Prostate gland (tissue), 2 donors: Measurements from ENCODE around the gene GPR137C. TPM values are rescaled to one million over a fixed set of nuclear protein-coding genes. Genes with fewer than 3 reads are reported as not detected.

Experiments
- DNase-seq: peaks from one replicate; pipeline ENCODE4 v3.0.0-alpha.2; 2019; ENCODE audit warnings: low spot score
- H3K27ac ChIP-seq, 2 donors: fragments of 200-600 bp; sonication (generic); 2 replicates each; pipeline ENCODE4 v1.5.1; 2017 to 2019
- H3K27me3 ChIP-seq: fragments of 200-600 bp; sonication (generic); replicated peaks from 2 replicates; pipeline ENCODE4 v1.5.1; 2019; ENCODE audit not compliant: insufficient read depth
- H3K36me3 ChIP-seq, 2 donors: fragments of 200-600 bp; sonication (generic); 1 replicate in 1 of 2; 2 replicates in 1 of 2; pipeline versions ENCODE4 v1.5.1 to v1.8.1; 2017 to 2019
- H3K4me1 ChIP-seq: fragments of 200-600 bp; sonication (generic); replicated peaks from 2 replicates; pipeline ENCODE4 v1.5.1; 2019
- H3K4me3 ChIP-seq, 2 donors: fragments of 200-600 bp; sonication (generic); 2 replicates each; pipeline ENCODE4 v1.5.1; 2017 to 2019
- H3K9me3 ChIP-seq: fragments of 200-600 bp; sonication (generic); 2 replicates; pipeline ENCODE4 v1.5.1; 2017
- POLR2A ChIP-seq: fragments of 450-650 bp; IDR thresholded peaks from one replicate; pipeline ENCODE4 v1.6.1; 2016; ENCODE audit warnings: antibody characterized with exemption, mild to moderate bottlenecking
- POLR2AphosphoS5 ChIP-seq: sonication (generic); formaldehyde crosslinking; IDR thresholded peaks from one replicate; pipeline ENCODE4 v1.6.1; 2017; ENCODE audit warnings: antibody characterized with exemption
- WGBS: methylation state at CpG from one replicate; pipeline ENCODE4 v1.1.5; 2018; 5-methylcytosine and 5-hydroxymethylcytosine counted together
- intact Hi-C: fragments of 100-400 bp; cut with DNase I; formaldehyde crosslinking; loops from one replicate; pipeline ENCODE4 v1.14.2; 2022
- total RNA-seq, 2 donors: library from RNA; depleted of rRNA; stranded (reverse); fragments of >200 nt; gene quantifications; one replicate each; pipeline ENCODE4 v1.1.0, GENCODE V29; 2016
- TF ChIP-seq, protein P1 (sequence below), 4 experiments: fragments of 200-600 bp in 2 of 4; fragments of 450-650 bp in 2 of 4; sonication (generic) in 2 of 4; IDR thresholded peaks; 1 replicate in 3 of 4; 2 replicates in 1 of 4; pipeline ENCODE4 v1.5.1; 2016 to 2019; ENCODE audit warnings: antibody characterized with exemption in 4 of 4, mild to moderate bottlenecking in 2 of 4, moderate library complexity in 2 of 4

The GPR137C gene
- total RNA-seq, 2 donors from 2014 or later, result 0.09 to 5.3 TPM

- H3K9me3 ChIP-seq, result no peaks in the 10 kb centered on the region
- whole genome bisulfite sequencing, result 21% methylated on average over 6 of the region's 6 CpGs
- peak overlapping the region; percentile 95 to 96 for H3K27ac ChIP-seq
- no peaks in the 10 kb centered on the region for H3K36me3 ChIP-seq
- H3K4me3 ChIP-seq, result peak overlapping the region; percentile 61 to 80
- TF ChIP-seq POLR2AphosphoS5, result no peak
- TF ChIP-seq, protein P1, sequence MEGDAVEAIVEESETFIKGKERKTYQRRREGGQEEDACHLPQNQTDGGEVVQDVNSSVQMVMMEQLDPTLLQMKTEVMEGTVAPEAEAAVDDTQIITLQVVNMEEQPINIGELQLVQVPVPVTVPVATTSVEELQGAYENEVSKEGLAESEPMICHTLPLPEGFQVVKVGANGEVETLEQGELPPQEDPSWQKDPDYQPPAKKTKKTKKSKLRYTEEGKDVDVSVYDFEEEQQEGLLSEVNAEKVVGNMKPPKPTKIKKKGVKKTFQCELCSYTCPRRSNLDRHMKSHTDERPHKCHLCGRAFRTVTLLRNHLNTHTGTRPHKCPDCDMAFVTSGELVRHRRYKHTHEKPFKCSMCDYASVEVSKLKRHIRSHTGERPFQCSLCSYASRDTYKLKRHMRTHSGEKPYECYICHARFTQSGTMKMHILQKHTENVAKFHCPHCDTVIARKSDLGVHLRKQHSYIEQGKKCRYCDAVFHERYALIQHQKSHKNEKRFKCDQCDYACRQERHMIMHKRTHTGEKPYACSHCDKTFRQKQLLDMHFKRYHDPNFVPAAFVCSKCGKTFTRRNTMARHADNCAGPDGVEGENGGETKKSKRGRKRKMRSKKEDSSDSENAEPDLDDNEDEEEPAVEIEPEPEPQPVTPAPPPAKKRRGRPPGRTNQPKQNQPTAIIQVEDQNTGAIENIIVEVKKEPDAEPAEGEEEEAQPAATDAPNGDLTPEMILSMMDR (IDR thresholded peaks at IDR 0.05), result no peak
- peaks cover 3% of the 10 kb centered on the region for H3K4me1 ChIP-seq
- no peak for DNase-seq
- no peaks in the 10 kb centered on the region for H3K27me3 ChIP-seq
- intact Hi-C loops, result loop anchor here (5.0 to 10.0 kb wide), 3 partner anchors 144 to 401 kb away; partner anchors contain the start of genes ERO1A, FERMT2 and PTGER2
Measured at GRCh38 chr14:52551205-52551604, 1.4 kb upstream of the GPR137C start.

- Histone ChIP-seq H3K27me3 (no peaks in the 10 kb centered on the region), H3K36me3 (no peaks in the 10 kb centered on the region), H3K27ac (peak overlapping the region; percentile 95 to 96), H3K9me3 (no peaks in the 10 kb centered on the region), H3K4me3 (peak overlapping the region; percentile 61 to 80), H3K4me1 (no peaks in the 10 kb centered on the region)
- intact Hi-C loops, result loop anchor here (5.0 to 10.0 kb wide), 3 partner anchors 143 to 401 kb away; partner anchors contain the start of genes ERO1A, FERMT2 and PTGER2
- WGBS, result under 1% methylated on average over 8 of the region's 8 CpGs
- TF ChIP-seq POLR2A (no peak), POLR2AphosphoS5 (peak; percentile 26)
- TF ChIP-seq, protein P1 (IDR thresholded peaks at IDR 0.05), result peak in 1 of 4 experiments; percentile 24
- peak; percentile 38 for DNase-seq
Measured at GRCh38 chr14:52551696-52552062, 957 bp upstream of the GPR137C start.

- Histone ChIP-seq H3K27ac (peak overlapping the region; percentile 87 to 96), H3K4me3 (peak overlapping the region; percentile 61 to 80), H3K9me3 (no peaks in the 10 kb centered on the region), H3K36me3 (no peaks in the 10 kb centered on the region), H3K27me3 (no peaks in the 10 kb centered on the region), H3K4me1 (no peaks in the 10 kb centered on the region)
- DNase-seq, result peak; percentile 24
- intact Hi-C loops, result loop anchor here (5.0 to 10.0 kb wide), 3 partner anchors 142 to 399 kb away; partner anchors contain the start of genes ERO1A, FERMT2 and PTGER2
- TF ChIP-seq POLR2A (no peak), POLR2AphosphoS5 (no peak)
- WGBS, result under 1% methylated on average over 63 of the region's 69 CpGs
Measured at GRCh38 chr14:52553002-52553670, 500 bp downstream of the GPR137C start.

- H3K9me3 ChIP-seq, result no peaks in the 10 kb centered on the region
Measured at GRCh38 chr14:52553671-52554575, 1.3 kb downstream of the GPR137C start.

More at GRCh38 chr14:52553671-52554575, 1.3 kb downstream of the GPR137C start:
- WGBS, result 3% methylated on average over 22 of the region's 22 CpGs
- Histone ChIP-seq H3K36me3 (no peaks in the 10 kb centered on the region), H3K27ac (peak overlapping the region; percentile 87 to 96), H3K4me1 (no peaks in the 10 kb centered on the region), H3K27me3 (no peaks in the 10 kb centered on the region), H3K4me3 (peak overlapping the region; percentile 61 to 80)
- TF ChIP-seq POLR2AphosphoS5 (peak; percentile 86), POLR2A (peak; percentile 76)
- TF ChIP-seq, protein P1 (IDR thresholded peaks at IDR 0.05), result no peak
- intact Hi-C loops, result loop anchor here (5.0 to 10.0 kb wide), 3 partner anchors 141 to 398 kb away; partner anchors contain the start of genes ERO1A, FERMT2 and PTGER2
- DNase-seq, result peak; percentile 87
